ENCODE results near the gene LRRC4B.

DNA sequence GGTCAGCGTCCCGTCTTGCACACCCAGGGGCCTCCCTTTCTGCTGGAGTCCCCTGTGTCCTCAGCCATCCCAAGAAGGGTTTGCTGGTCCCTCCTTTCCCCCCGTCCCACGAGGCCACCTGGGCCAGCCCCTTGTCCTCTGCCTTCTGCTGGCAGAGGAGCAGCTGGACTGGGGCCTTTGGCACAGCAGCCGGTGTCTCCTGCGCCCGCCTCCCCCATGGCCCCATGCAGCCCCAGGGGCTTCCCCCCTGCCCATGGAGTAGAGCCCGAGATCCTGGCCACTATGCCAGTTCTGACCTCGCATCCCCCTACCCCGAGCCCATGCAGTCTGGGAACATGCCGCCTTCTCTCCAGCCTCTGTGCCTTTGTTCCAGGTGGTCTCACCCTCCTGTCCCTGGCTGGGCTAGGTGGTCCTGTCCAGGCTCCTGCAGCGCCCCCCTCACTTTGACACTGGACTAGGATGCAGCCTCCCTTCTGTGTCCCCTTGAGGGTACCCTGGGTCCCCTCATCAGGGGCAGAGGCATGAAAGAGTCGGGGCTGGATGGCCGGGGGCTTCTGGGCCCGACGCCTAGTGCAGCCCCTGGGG, 85.9 kb downstream of the LRRC4B start:
- no peak for TF ChIP-seq POLR2A (IDR thresholded peaks at IDR 0.05)
- TF ChIP-seq, protein P1, sequence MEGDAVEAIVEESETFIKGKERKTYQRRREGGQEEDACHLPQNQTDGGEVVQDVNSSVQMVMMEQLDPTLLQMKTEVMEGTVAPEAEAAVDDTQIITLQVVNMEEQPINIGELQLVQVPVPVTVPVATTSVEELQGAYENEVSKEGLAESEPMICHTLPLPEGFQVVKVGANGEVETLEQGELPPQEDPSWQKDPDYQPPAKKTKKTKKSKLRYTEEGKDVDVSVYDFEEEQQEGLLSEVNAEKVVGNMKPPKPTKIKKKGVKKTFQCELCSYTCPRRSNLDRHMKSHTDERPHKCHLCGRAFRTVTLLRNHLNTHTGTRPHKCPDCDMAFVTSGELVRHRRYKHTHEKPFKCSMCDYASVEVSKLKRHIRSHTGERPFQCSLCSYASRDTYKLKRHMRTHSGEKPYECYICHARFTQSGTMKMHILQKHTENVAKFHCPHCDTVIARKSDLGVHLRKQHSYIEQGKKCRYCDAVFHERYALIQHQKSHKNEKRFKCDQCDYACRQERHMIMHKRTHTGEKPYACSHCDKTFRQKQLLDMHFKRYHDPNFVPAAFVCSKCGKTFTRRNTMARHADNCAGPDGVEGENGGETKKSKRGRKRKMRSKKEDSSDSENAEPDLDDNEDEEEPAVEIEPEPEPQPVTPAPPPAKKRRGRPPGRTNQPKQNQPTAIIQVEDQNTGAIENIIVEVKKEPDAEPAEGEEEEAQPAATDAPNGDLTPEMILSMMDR (IDR thresholded peaks at IDR 0.05): no peak

Data from upper lobe of left lung (tissue), 4 donors.